Naive B cell (primary cell): ENCODE data around the gene CCZ1B. TPM values are rescaled to one million over a fixed set of nuclear protein-coding genes. Genes with fewer than 3 reads are reported as not detected.
"Not testable (repeated sequence)": the region's sequence is repeated elsewhere in the genome, so short reads cannot be mapped to it uniquely, and the experiment has no call there.

Source experiments
- ATAC-seq, 2 donors: fragments of 150-1000 bp; cut with Tn5 transposase; 2 replicates each; pipeline ENCODE4 v1.10.0; 2021; ENCODE audit warnings: low read depth in 2 of 2, mild to moderate bottlenecking in 2 of 2, moderate library complexity in 2 of 2
- DNase-seq: peaks from one replicate; pipeline ENCODE4 v3.0.0; 2022
- H3K27ac Mint-ChIP-seq, 6 donors: one replicate each; pipeline ENCODE4 v1.8.0; 2020 to 2022; ENCODE audit warnings: mild to moderate bottlenecking in 6 of 6, mixed read lengths in 6 of 6, moderate library complexity in 5 of 6, inconsistent platforms in 2 of 6
- H3K27me3 Mint-ChIP-seq, 3 donors: one replicate each; pipeline ENCODE4 v1.8.0; 2021 to 2022; ENCODE audit warnings: mixed read lengths in 3 of 3, mild to moderate bottlenecking in 1 of 3
- H3K36me3 Mint-ChIP-seq, 2 donors: one replicate each; pipeline ENCODE4 v1.8.0; 2020 to 2022; ENCODE audit warnings: mixed read lengths in 2 of 2, inconsistent platforms in 1 of 2, mild to moderate bottlenecking in 1 of 2
- H3K4me1 Mint-ChIP-seq, 3 donors: one replicate each; pipeline ENCODE4 v1.8.0; 2020 to 2022; ENCODE audit warnings: mixed read lengths in 3 of 3, inconsistent platforms in 1 of 3, mild to moderate bottlenecking in 1 of 3, moderate library complexity in 1 of 3
- H3K4me3 Mint-ChIP-seq, 8 donors: one replicate each; pipeline ENCODE4 v1.8.0; 2020 to 2022; ENCODE audit warnings: mild to moderate bottlenecking in 8 of 8, mixed read lengths in 8 of 8, moderate library complexity in 8 of 8, inconsistent platforms in 2 of 8
- H3K9me3 Mint-ChIP-seq, 7 donors: one replicate each; pipeline ENCODE4 v1.8.0; 2020 to 2022; ENCODE audit warnings: mixed read lengths in 7 of 7, mild to moderate bottlenecking in 5 of 7, inconsistent platforms in 2 of 7, moderate library complexity in 1 of 7
- polyA plus RNA-seq, 6 donors: library from polyadenylated mRNA; unstranded; fragments of 300-500 nt; fragmentation: Illumina TruSeq; gene quantifications; one replicate each; pipeline ENCODE4 v1.2.3, GENCODE V29; 2021; ENCODE audit warnings: low read depth in 6 of 6

The CCZ1B gene
- polyA plus RNA-seq, 6 donors from 2014 or later, result 13.0 to 40.8 (median 29.7) TPM

- not testable (repeated sequence) for H3K36me3 Mint-ChIP-seq, H3K27me3 Mint-ChIP-seq, H3K9me3 Mint-ChIP-seq, H3K4me1 Mint-ChIP-seq, H3K4me3 Mint-ChIP-seq, ATAC-seq, DNase-seq, H3K27ac Mint-ChIP-seq
Measured at GRCh38 chr7:6753964-6754363, 72.1 kb downstream of the CCZ1B start, which contains the start of gene RSPH10B2. RSPH10B2 (plus strand) TSS chr7:6754103; CDS start chr7:6757678, 3,575 bp downstream.

- not testable (repeated sequence) for H3K4me1 Mint-ChIP-seq, H3K9me3 Mint-ChIP-seq, H3K36me3 Mint-ChIP-seq, DNase-seq, H3K4me3 Mint-ChIP-seq, H3K27me3 Mint-ChIP-seq, H3K27ac Mint-ChIP-seq, ATAC-seq
Measured at GRCh38 chr7:6750173-6750572, 75.9 kb downstream of the CCZ1B start.

- H3K27ac Mint-ChIP-seq, DNase-seq, H3K4me1 Mint-ChIP-seq, H3K4me3 Mint-ChIP-seq, H3K27me3 Mint-ChIP-seq, ATAC-seq, H3K9me3 Mint-ChIP-seq: not testable (repeated sequence)
- peaks cover 0 to 15% of the 10 kb centered on the region in 2 donors for H3K36me3 Mint-ChIP-seq
Measured at GRCh38 chr7:6749335-6749734, 76.7 kb downstream of the CCZ1B start.

Other genes with a start within 250 kb of the CCZ1B start
- gene ZDHHC4, start 248.8 kb downstream of the CCZ1B start, polyA plus RNA-seq, result 10 to 100 TPM; 77.9 to 97.7 (median 81.4) TPM
- 10 to 100 TPM; 27.1 to 47.7 (median 34.4) TPM for gene INTS15, start 236.3 kb downstream of the CCZ1B start, polyA plus RNA-seq
- gene ZNF853, start 210.7 kb downstream of the CCZ1B start, polyA plus RNA-seq, result 1 to 10 TPM; 1.1 to 4.0 (median 1.7) TPM
- 1 to 10 TPM in 5 of 6 donors, under 1 TPM in 1; 0.97 to 5.7 (median 1.8) TPM for gene ZNF316, start 189.0 kb downstream of the CCZ1B start, polyA plus RNA-seq
- 10 to 100 TPM; 12.8 to 30.7 (median 22.9) TPM for gene ZNF12, start 119.3 kb downstream of the CCZ1B start, polyA plus RNA-seq
- gene RSPH10B2, start 72.2 kb downstream of the CCZ1B start, polyA plus RNA-seq, result under 1 TPM in 1 of 6 donors, not detected in 5; 0.08 TPM